Activated CD8-positive, alpha-beta T cell treated with anti-CD3 and anti-CD28 coated beads, Interleukin-2, amount 10 ng/mL, durations not matched to agents 7 days and 5 days (primary cell): Measurements from ENCODE around the gene ANKMY1. TPM values are rescaled to one million over a fixed set of nuclear protein-coding genes. Genes with fewer than 3 reads are reported as not detected.
"Not testable (repeated sequence)": the region's sequence is repeated elsewhere in the genome, so short reads cannot be mapped to it uniquely, and the experiment has no call there.

Experiments used
- ATAC-seq: fragments of 150-1000 bp; cut with Tn5 transposase; one replicate; pipeline ENCODE4 v1.10.0; 2021; ENCODE audit warnings: moderate library complexity
- CTCF ChIA-PET: fragments of 350-600 bp; sonication (Branson Sonifier 250); formaldehyde crosslinking; loops from one replicate; lab custom pipeline; 2021; ENCODE audit warnings: antibody characterized with exemption; lab: Charles Lee
- POLR2A ChIA-PET: fragments of 350-600 bp; sonication (Branson Sonifier 250); formaldehyde crosslinking; loops from one replicate; lab custom pipeline; 2021; ENCODE audit warnings: antibody characterized with exemption; lab: Charles Lee
- DNase-seq: peaks from one replicate; pipeline ENCODE4 v3.0.0-alpha.2; 2020
- H3K27ac Mint-ChIP-seq: one replicate; pipeline ENCODE4 v1.8.0; 2021; ENCODE audit warnings: mild to moderate bottlenecking, mixed read lengths
- H3K27me3 Mint-ChIP-seq: one replicate; pipeline ENCODE4 v1.8.0; 2021; ENCODE audit warnings: low read depth, mixed read lengths
- H3K36me3 Mint-ChIP-seq: one replicate; pipeline ENCODE4 v1.8.0; 2021; ENCODE audit warnings: low read depth, mixed read lengths
- H3K4me1 Mint-ChIP-seq: one replicate; pipeline ENCODE4 v1.8.0; 2021; ENCODE audit warnings: low read depth, mixed read lengths
- H3K4me3 Mint-ChIP-seq: one replicate; pipeline ENCODE4 v1.8.0; 2021; ENCODE audit warnings: mild to moderate bottlenecking, mixed read lengths
- H3K9me3 Mint-ChIP-seq: one replicate; pipeline ENCODE4 v1.8.0; 2022; ENCODE audit warnings: mixed read lengths; ENCODE audit not compliant: insufficient read depth
- total RNA-seq, 2 experiments: library from RNA; stranded (reverse); gene quantifications; one replicate each; pipeline ENCODE4 v1.2.3, GENCODE V29; 2021

The ANKMY1 gene
- total RNA-seq, 2 experiments from 2014 or later: 27.9 to 33.3 TPM

- H3K9me3 Mint-ChIP-seq: no peaks in the 10 kb centered on the region
- DNase-seq (peak; percentile 59), ATAC-seq (no peak)
- CTCF ChIA-PET: interaction anchor here (1.0 to 7.8 kb wide), 9 partner anchors 13 to 1074 kb away, joined by 3 to 119 read pairs (median 11); partner anchors contain the start of gene CAPN10
- peaks cover 68% of the 10 kb centered on the region for H3K4me1 Mint-ChIP-seq
- H3K36me3 Mint-ChIP-seq: peaks cover 44% of the 10 kb centered on the region
- POLR2A ChIA-PET: interaction anchor here (0.6 to 4.2 kb wide), 8 partner anchors 15 to 1303 kb away, joined by 3 to 53 read pairs (median 7); partner anchors contain the start of gene CAPN10
- peak overlapping the region; percentile 86 for H3K4me3 Mint-ChIP-seq
- H3K27ac Mint-ChIP-seq: peak overlapping the region; percentile 97
- H3K27me3 Mint-ChIP-seq: no peaks in the 10 kb centered on the region
These were observed 7.0 kb upstream of the ANKMY1 start for GRCh38 chr2:240564561-240565332.

GRCh38 chr2:240563951-240564560 is 6.3 kb upstream of the ANKMY1 start:
- ChIA-PET CTCF (interaction anchor here (3.9 to 7.8 kb wide), 4 partner anchors 16 to 58 kb away, joined by 25 to 119 read pairs (median 42); partner anchors contain the start of gene CAPN10), POLR2A (interaction anchor here (1.6 to 4.2 kb wide), 3 partner anchors 16 to 57 kb away, joined by 4 to 53 read pairs (median 24); partner anchors contain the start of gene CAPN10)
- Mint-ChIP-seq H3K36me3 (peaks cover 45% of the 10 kb centered on the region), H3K27me3 (no peaks in the 10 kb centered on the region), H3K27ac (peak overlapping the region; percentile 97), H3K9me3 (no peaks in the 10 kb centered on the region), H3K4me1 (peaks cover 69% of the 10 kb centered on the region), H3K4me3 (peak overlapping the region; percentile 86)
- DNase-seq (peak; percentile 21), ATAC-seq (no peak)

- ATAC-seq, H3K27me3 Mint-ChIP-seq, H3K27ac Mint-ChIP-seq, H3K9me3 Mint-ChIP-seq: not testable (repeated sequence)
- ChIA-PET CTCF (interaction anchor here (3.9 to 7.8 kb wide), 4 partner anchors 17 to 59 kb away, joined by 25 to 119 read pairs (median 42); partner anchors contain the start of gene CAPN10), POLR2A (interaction anchor here (1.6 kb wide), 1 partner anchor 17 kb away, joined by 4 read pairs; no protein-coding TSS in a partner anchor)
- Mint-ChIP-seq H3K36me3 (peaks cover 53% of the 10 kb centered on the region), H3K4me3 (peak overlapping the region; percentile 86), H3K4me1 (peaks cover 77% of the 10 kb centered on the region)
- DNase-seq: peak; percentile 10
These were observed 5.4 kb upstream of the ANKMY1 start for GRCh38 chr2:240563231-240563630.

GRCh38 chr2:240561325-240561971 is 3.7 kb upstream of the ANKMY1 start:
- H3K4me1 Mint-ChIP-seq: peaks cover 79% of the 10 kb centered on the region
- DNase-seq: peak; percentile 41
- CTCF ChIA-PET: interaction anchor here (0.7 to 7.8 kb wide), 8 partner anchors 7 to 61 kb away, joined by 3 to 119 read pairs (median 4); partner anchors contain the start of genes CAPN10 and RNPEPL1

GRCh38 chr2:240560480-240561324 is 2.9 kb upstream of the ANKMY1 start:
- no peaks in the 10 kb centered on the region for H3K9me3 Mint-ChIP-seq
- no peaks in the 10 kb centered on the region for H3K27me3 Mint-ChIP-seq
- ChIA-PET CTCF (interaction anchor here (0.7 to 7.8 kb wide), 7 partner anchors 8 to 535 kb away, joined by 3 to 119 read pairs (median 4); partner anchors contain the start of genes CAPN10, NDUFA10 and RNPEPL1), POLR2A (interaction anchor here (0.7 to 3.9 kb wide), 9 partner anchors 9 to 754 kb away, joined by 3 to 37 read pairs (median 4); partner anchors contain the start of genes CAPN10 and NDUFA10)
- peak; percentile 61 for ATAC-seq
- peak overlapping the region; percentile 81 for H3K27ac Mint-ChIP-seq
- H3K36me3 Mint-ChIP-seq: peaks cover 63% of the 10 kb centered on the region
- H3K4me1 Mint-ChIP-seq: peaks cover 77% of the 10 kb centered on the region
- peak; percentile 100 for DNase-seq
- H3K4me3 Mint-ChIP-seq: peak overlapping the region; percentile 85

More at GRCh38 chr2:240561325-240561971, 3.7 kb upstream of the ANKMY1 start:
- peaks cover 61% of the 10 kb centered on the region for H3K36me3 Mint-ChIP-seq
- no peaks in the 10 kb centered on the region for H3K9me3 Mint-ChIP-seq
- peak overlapping the region; percentile 81 for H3K27ac Mint-ChIP-seq
- POLR2A ChIA-PET: interaction anchor here (0.7 to 3.9 kb wide), 7 partner anchors 8 to 536 kb away, joined by 3 to 37 read pairs (median 4); partner anchors contain the start of genes CAPN10 and NDUFA10
- H3K27me3 Mint-ChIP-seq: no peaks in the 10 kb centered on the region
- H3K4me3 Mint-ChIP-seq: peak overlapping the region; percentile 85
- ATAC-seq: no peak

- ChIA-PET POLR2A (interaction anchor here (0.9 to 3.9 kb wide), 4 partner anchors 20 to 755 kb away, joined by 4 to 37 read pairs (median 8); partner anchors contain the start of gene CAPN10), CTCF (interaction anchor here (1.0 to 7.8 kb wide), 5 partner anchors 9 to 281 kb away, joined by 3 to 119 read pairs (median 4); partner anchors contain the start of genes CAPN10 and RNPEPL1)
- Mint-ChIP-seq H3K36me3 (peaks cover 64% of the 10 kb centered on the region), H3K9me3 (no peaks in the 10 kb centered on the region), H3K27me3 (no peaks in the 10 kb centered on the region), H3K27ac (peak within 1 kb of the TSS; percentile 81), H3K4me1 (peaks cover 71% of the 10 kb centered on the region), H3K4me3 (peak within 1 kb of the TSS; percentile 85)
- ATAC-seq (peak; percentile 65), DNase-seq (peak; percentile 90)
These were observed 2.3 kb upstream of the ANKMY1 start, which contains the start of gene DUSP28 for GRCh38 chr2:240560084-240560479. TSS of gene DUSP28 (plus strand) at chr2:240560357. CDS start at chr2:240560685, 328 bp downstream.

- CTCF ChIA-PET: interaction anchor here (1.0 to 3.6 kb wide), 2 partner anchors 45 to 281 kb away, joined by 3 to 23 read pairs; no protein-coding TSS in a partner anchor
- POLR2A ChIA-PET: interaction anchor here (3.9 kb wide), 1 partner anchor 26 kb away, joined by 37 read pairs; the partner anchor contains the start of gene CAPN10
- Mint-ChIP-seq H3K9me3 (no peaks in the 10 kb centered on the region), H3K36me3 (peaks cover 60% of the 10 kb centered on the region), H3K4me3 (peak overlapping the region; percentile 80), H3K27ac (peak overlapping the region; percentile 46), H3K27me3 (no peaks in the 10 kb centered on the region), H3K4me1 (peaks cover 63% of the 10 kb centered on the region)
- DNase-seq (peak; percentile 21), ATAC-seq (no peak)
These were observed 1.5 kb upstream of the ANKMY1 start for GRCh38 chr2:240559286-240559685.

- DNase-seq (peak; percentile 21), ATAC-seq (no peak)
- ChIA-PET CTCF (interaction anchor here (2.4 to 4.1 kb wide), 3 partner anchors 8 to 44 kb away, joined by 15 to 23 read pairs (median 18); partner anchors contain the start of gene CAPN10), POLR2A (no interaction called here)
- peaks cover 53% of the 10 kb centered on the region for H3K4me1 Mint-ChIP-seq
- peaks cover 57% of the 10 kb centered on the region for H3K36me3 Mint-ChIP-seq
- no peaks in the 10 kb centered on the region for H3K9me3 Mint-ChIP-seq
- H3K4me3 Mint-ChIP-seq: peak overlapping the region; percentile 80
- peak overlapping the region; percentile 20 for H3K27ac Mint-ChIP-seq
- no peaks in the 10 kb centered on the region for H3K27me3 Mint-ChIP-seq
These were observed 511 bp upstream of the ANKMY1 start for GRCh38 chr2:240558236-240558761.

- peak overlapping the region; percentile 28 for H3K4me3 Mint-ChIP-seq
- peaks cover 43% of the 10 kb centered on the region for H3K4me1 Mint-ChIP-seq
- no peak overlapping the region for H3K27ac Mint-ChIP-seq
- DNase-seq: peak; percentile 19
- H3K9me3 Mint-ChIP-seq: no peaks in the 10 kb centered on the region
- no peak for ATAC-seq
- H3K27me3 Mint-ChIP-seq: no peaks in the 10 kb centered on the region
- CTCF ChIA-PET: interaction anchor here (1.0 to 4.1 kb wide), 5 partner anchors 9 to 43 kb away, joined by 3 to 23 read pairs (median 15); partner anchors contain the start of gene CAPN10
- H3K36me3 Mint-ChIP-seq: peaks cover 55% of the 10 kb centered on the region
- POLR2A ChIA-PET: interaction anchor here (1.0 kb wide), 1 partner anchor 25 kb away, joined by 4 read pairs; no protein-coding TSS in a partner anchor
These were observed 562 bp downstream of the ANKMY1 start for GRCh38 chr2:240557101-240557751.
